Endothelial cell (in vitro differentiated cells): Measurements from ENCODE around the gene CEACAM3. TPM values are rescaled to one million over a fixed set of nuclear protein-coding genes. Genes with fewer than 3 reads are reported as not detected.
A peak's percentile ranks its signal among the peaks of the same experiment; 100 is the strongest.

Experiments
- DNase-seq: peaks from one replicate; pipeline ENCODE4 v3.0.0; 2021; ENCODE audit warnings: low spot score
- H3K27ac Mint-ChIP-seq: one replicate; pipeline ENCODE4 v1.8.0; 2021; ENCODE audit warnings: mixed read lengths, inconsistent platforms; ENCODE audit not compliant: unreplicated experiment
- H3K27me3 Mint-ChIP-seq: one replicate; pipeline ENCODE4 v1.8.0; 2021; ENCODE audit warnings: mild to moderate bottlenecking, moderate library complexity, mixed read lengths, inconsistent platforms; ENCODE audit not compliant: unreplicated experiment
- H3K36me3 Mint-ChIP-seq: one replicate; pipeline ENCODE4 v1.8.0; 2021; ENCODE audit warnings: mild to moderate bottlenecking, low read depth, mixed read lengths, inconsistent platforms; ENCODE audit not compliant: unreplicated experiment
- H3K4me1 Mint-ChIP-seq: one replicate; pipeline ENCODE4 v1.8.0; 2021; ENCODE audit warnings: mild to moderate bottlenecking, mixed read lengths, inconsistent platforms; ENCODE audit not compliant: unreplicated experiment
- H3K4me3 Mint-ChIP-seq: one replicate; pipeline ENCODE4 v1.8.0; 2021; ENCODE audit warnings: mild to moderate bottlenecking, mixed read lengths, inconsistent platforms; ENCODE audit not compliant: unreplicated experiment
- H3K9me3 Mint-ChIP-seq: one replicate; pipeline ENCODE4 v1.8.0; 2021; ENCODE audit warnings: mixed read lengths, inconsistent platforms; ENCODE audit not compliant: unreplicated experiment
- CTCF ChIP-seq: fragments of 200-600 bp; sonication (generic); IDR thresholded peaks from one replicate; pipeline ENCODE4 v1.5.0; 2021; ENCODE audit warnings: antibody characterized with exemption; ENCODE audit not compliant: unreplicated experiment
- total RNA-seq: library from RNA; stranded (reverse); fragmentation: NEBNext Ultra II Directional; extraction: Animal tissue kit (Norgen Biotek cat#: 25700); gene quantifications from one replicate; pipeline ENCODE4 v1.2.1, GENCODE V29; 2021; ENCODE audit not compliant: unreplicated experiment

Gene CEACAM3
- total RNA-seq, 1 donor from 2014 or later = not detected

GRCh38 chr19:41853768-41854167 lies 57.4 kb downstream of the CEACAM3 start:
- no peak for DNase-seq
- H3K9me3 Mint-ChIP-seq = no peaks in the 10 kb centered on the region
- no peak overlapping the region for H3K27ac Mint-ChIP-seq
- no peaks in the 10 kb centered on the region for H3K36me3 Mint-ChIP-seq
- H3K4me1 Mint-ChIP-seq = peaks cover 4% of the 10 kb centered on the region
- no peak overlapping the region for H3K4me3 Mint-ChIP-seq
- TF ChIP-seq CTCF = no peak
- H3K27me3 Mint-ChIP-seq = peaks cover 8% of the 10 kb centered on the region

GRCh38 chr19:41859213-41859617 lies 62.8 kb downstream of the CEACAM3 start:
- peaks cover 36% of the 10 kb centered on the region for H3K36me3 Mint-ChIP-seq
- no peak for DNase-seq
- peaks cover 33% of the 10 kb centered on the region for H3K4me1 Mint-ChIP-seq
- no peak for TF ChIP-seq CTCF
- H3K27ac Mint-ChIP-seq = peak overlapping the region; percentile 100
- no peaks in the 10 kb centered on the region for H3K9me3 Mint-ChIP-seq
- H3K27me3 Mint-ChIP-seq = peaks cover 27% of the 10 kb centered on the region
- H3K4me3 Mint-ChIP-seq = peak overlapping the region; percentile 98

- H3K27me3 Mint-ChIP-seq = peaks cover 26% of the 10 kb centered on the region
- no peaks in the 10 kb centered on the region for H3K9me3 Mint-ChIP-seq
- H3K27ac Mint-ChIP-seq = peak within 1 kb of the TSS; percentile 100
- peak; percentile 98 for DNase-seq
- H3K4me3 Mint-ChIP-seq = peak within 1 kb of the TSS; percentile 98
- peaks cover 42% of the 10 kb centered on the region for H3K36me3 Mint-ChIP-seq
- TF ChIP-seq CTCF = peak; percentile 77
- peaks cover 39% of the 10 kb centered on the region for H3K4me1 Mint-ChIP-seq
These were observed 63.4 kb downstream of the CEACAM3 start, which contains the start of gene RPS19 for GRCh38 chr19:41859618-41860418. Gene RPS19, plus strand, starts transcription at chr19:41860255. Its CDS starts 520 bp downstream, at chr19:41860775.

- Mint-ChIP-seq H3K27ac (peak overlapping the region; percentile 97), H3K4me1 (peaks cover 39% of the 10 kb centered on the region), H3K9me3 (no peaks in the 10 kb centered on the region), H3K4me3 (peak overlapping the region; percentile 97), H3K27me3 (peaks cover 26% of the 10 kb centered on the region), H3K36me3 (peaks cover 45% of the 10 kb centered on the region)
- no peak for TF ChIP-seq CTCF
- DNase-seq = no peak
These were observed 64.2 kb downstream of the CEACAM3 start for GRCh38 chr19:41860419-41861115.

Other genes starting within 250 kb of the CEACAM3 start
- gene CEACAM21, start 220.4 kb upstream of the CEACAM3 start, total RNA-seq = 74.1 TPM
- not detected for gene CEACAM4, start 169.5 kb upstream of the CEACAM3 start, total RNA-seq
- not detected for gene CEACAM7, start 108.3 kb upstream of the CEACAM3 start, total RNA-seq
- gene CEACAM5, start 88.0 kb upstream of the CEACAM3 start, total RNA-seq = not detected
- gene CEACAM6, start 41.1 kb upstream of the CEACAM3 start, total RNA-seq = not detected
- gene LYPD4, start 48.1 kb downstream of the CEACAM3 start, total RNA-seq = not detected
- not detected for gene DMRTC2, start 48.5 kb downstream of the CEACAM3 start, total RNA-seq
- gene RPS19, start 63.7 kb downstream of the CEACAM3 start, total RNA-seq = 3,886 TPM
- gene CD79A, start 80.7 kb downstream of the CEACAM3 start, total RNA-seq = 1.1 TPM
- 113 TPM for gene ARHGEF1, start 86.6 kb downstream of the CEACAM3 start, total RNA-seq
- gene ERFL, start 131.9 kb downstream of the CEACAM3 start, total RNA-seq = 0.46 TPM
- gene RABAC1, start 162.7 kb downstream of the CEACAM3 start, total RNA-seq = 146 TPM
- gene ATP1A3, start 197.6 kb downstream of the CEACAM3 start, total RNA-seq = not detected